Testis (tissue), 2 donors: ENCODE data around the gene PTH2.

Experiments
- CTCF ChIP-seq, 3 experiments: fragments of 450-650 bp in 2 of 3; fragments of 200-600 bp in 1 of 3; sonication (generic) in 1 of 3; IDR thresholded peaks; one replicate each; pipeline ENCODE4 v1.5.1; 2016 to 2019; ENCODE audit warnings: antibody characterized with exemption in 3 of 3, mild to moderate bottlenecking in 2 of 3, moderate library complexity in 1 of 3
- POLR2A ChIP-seq: fragments of 450-650 bp; IDR thresholded peaks from one replicate; pipeline ENCODE4 v1.6.1; 2017; ENCODE audit warnings: antibody characterized with exemption, mild to moderate bottlenecking, moderate library complexity

GRCh38 chr19:49414256-49414655, 9.0 kb downstream of the PTH2 start:
- TF ChIP-seq CTCF (IDR thresholded peaks at IDR 0.05) (no peak), POLR2A (no peak)
